Hepatocyte (in vitro differentiated cells): Measurements from ENCODE around the gene EFNB3. TPM values are rescaled to one million over a fixed set of nuclear protein-coding genes. Genes with fewer than 3 reads are reported as not detected.
A peak's percentile ranks its signal among the peaks of the same experiment; 100 is the strongest.

Experiments
- DNase-seq: peaks from one replicate; pipeline ENCODE4 v3.0.0-alpha.2; 2016; ENCODE audit warnings: low spot score
- H2AFZ ChIP-seq: fragments of 200-600 bp; sonication (generic); 2 replicates; pipeline ENCODE4 v1.6.0; 2016; ENCODE audit warnings: antibody characterized with exemption, mild to moderate bottlenecking
- H3K27ac ChIP-seq: fragments of 200-600 bp; sonication (generic); 2 replicates; pipeline ENCODE4 v1.5.1; 2016; ENCODE audit warnings: mild to moderate bottlenecking
- H3K27me3 ChIP-seq: fragments of 200-600 bp; sonication (generic); 2 replicates; pipeline ENCODE4 v1.6.1; 2016
- H3K36me3 ChIP-seq: fragments of 200-600 bp; sonication (generic); replicated peaks from 2 replicates; pipeline ENCODE4 v1.5.1; 2016; ENCODE audit warnings: low read depth; ENCODE audit not compliant: insufficient read depth
- H3K4me1 ChIP-seq: fragments of 200-600 bp; sonication (generic); 2 replicates; pipeline ENCODE4 v1.5.1; 2016; ENCODE audit warnings: mild to moderate bottlenecking, moderate library complexity; ENCODE audit not compliant: insufficient read depth
- H3K4me2 ChIP-seq: fragments of 200-600 bp; sonication (generic); 2 replicates; pipeline ENCODE4 v1.6.0; 2016
- H3K4me3 ChIP-seq: fragments of 200-600 bp; sonication (generic); 2 replicates; pipeline ENCODE4 v1.5.1; 2016; ENCODE audit warnings: mild to moderate bottlenecking
- H3K79me2 ChIP-seq: fragments of 200-600 bp; sonication (generic); 2 replicates; pipeline ENCODE4 v1.6.0; 2017; ENCODE audit warnings: mild to moderate bottlenecking
- H3K9me2 ChIP-seq: fragments of 200-600 bp; sonication (generic); replicated peaks from 2 replicates; pipeline ENCODE4 v1.6.0; 2017; ENCODE audit warnings: mild to moderate bottlenecking; ENCODE audit not compliant: insufficient read depth
- H3K9me3 ChIP-seq: fragments of 200-600 bp; sonication (generic); 2 replicates; pipeline ENCODE4 v1.5.1; 2016; ENCODE audit warnings: low read depth, mild to moderate bottlenecking
- H4K20me1 ChIP-seq: fragments of 200-600 bp; sonication (generic); 2 replicates; pipeline ENCODE4 v1.6.0; 2016; ENCODE audit warnings: mild to moderate bottlenecking; ENCODE audit not compliant: insufficient read depth, poor library complexity, severe bottlenecking
- EZH2 ChIP-seq: fragments of 200-600 bp; sonication (generic); IDR thresholded peaks from 2 replicates; pipeline ENCODE4 v1.6.1; 2016; ENCODE audit warnings: antibody characterized with exemption, mild to moderate bottlenecking, borderline replicate concordance
- EZH2phosphoT487 ChIP-seq: fragments of 200-600 bp; sonication (generic); IDR thresholded peaks from one replicate; pipeline ENCODE4 v1.6.1; 2018; ENCODE audit warnings: antibody characterized with exemption, mild to moderate bottlenecking, low read depth, moderate library complexity; ENCODE audit not compliant: unreplicated experiment, severe bottlenecking
- WGBS: methylation state at CpG from one replicate; pipeline ENCODE4 v1.1.6; 2016; ENCODE audit warnings: low lambda C conversion rate; ENCODE audit errors: missing lambda C conversion rate; 5-methylcytosine and 5-hydroxymethylcytosine counted together
- polyA plus RNA-seq: library from polyadenylated mRNA; unstranded; fragments of >200 nt; fragmentation: Nextera tagmentation; extraction: Ambion mirVana; gene quantifications from 2 replicates; pipeline ENCODE4 v1.2.1, GENCODE V29; 2016
- total RNA-seq: library from RNA; depleted of rRNA; stranded (reverse); fragments of >200 nt; gene quantifications from 2 replicates; pipeline ENCODE4 v1.2.3, GENCODE V29; 2014
- TF ChIP-seq, protein P1 (sequence below): fragments of 200-600 bp; sonication (generic); IDR thresholded peaks from 2 replicates; pipeline ENCODE4 v1.5.1; 2016; ENCODE audit warnings: antibody characterized with exemption, mild to moderate bottlenecking; ENCODE audit not compliant: poor library complexity

The EFNB3 gene
- total and polyA plus RNA-seq, 2 experiments from 2014 or later: 8.6 to 10.6 TPM

DNA sequence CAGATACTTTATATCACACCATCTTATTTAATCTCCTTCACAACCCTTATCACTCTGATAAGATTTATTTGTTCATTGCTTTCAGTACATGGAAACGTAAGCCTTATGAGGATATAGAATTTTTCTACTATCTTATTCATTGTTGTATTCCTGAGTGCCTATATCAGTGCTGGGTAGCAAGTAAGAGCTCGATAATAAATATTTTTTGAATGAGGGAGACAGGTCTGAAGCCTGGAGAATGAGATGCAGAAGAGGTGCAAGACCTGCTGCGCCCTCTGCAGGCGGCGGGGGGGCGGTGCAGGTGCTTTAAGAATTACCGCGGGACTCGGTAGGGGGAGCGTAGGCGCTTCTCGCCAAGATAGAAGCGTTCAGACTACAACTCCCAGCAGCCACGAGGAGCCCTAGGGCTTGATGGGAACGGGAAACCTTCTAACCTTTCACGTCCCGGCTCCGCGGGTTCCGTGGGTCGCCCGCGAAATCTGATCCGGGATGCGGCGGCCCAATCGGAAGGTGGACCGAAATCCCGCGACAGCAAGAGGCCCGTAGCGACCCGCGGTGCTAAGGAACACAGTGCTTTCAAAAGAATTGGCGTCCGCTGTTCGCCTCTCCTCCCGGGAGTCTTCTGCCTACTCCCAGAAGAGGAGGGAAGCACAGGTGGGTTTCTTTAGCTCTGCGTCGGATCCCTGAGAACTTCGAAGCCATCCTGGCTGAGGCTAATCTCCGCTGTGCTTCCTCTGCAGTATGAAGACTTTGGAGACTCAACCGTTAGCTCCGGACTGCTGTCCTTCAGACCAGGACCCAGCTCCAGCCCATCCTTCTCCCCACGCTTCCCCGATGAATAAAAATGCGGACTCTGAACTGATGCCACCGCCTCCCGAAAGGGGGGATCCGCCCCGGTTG is 16.8 kb upstream of the EFNB3 start, which contains the start of gene WRAP53:
TSS of gene WRAP53 (plus strand) at position 570 of the 900 bp plus-strand sequence. CDS start at position 742, 172 bp downstream.
- H4K20me1 ChIP-seq: no peaks in the 10 kb centered on the region
- peak within 1 kb of the TSS; percentile 55 for H2AFZ ChIP-seq
- H3K9me2 ChIP-seq: no peaks in the 10 kb centered on the region
- under 1% methylated on average over 51 of the region's 51 CpGs for WGBS
- no peaks in the 10 kb centered on the region for H3K27me3 ChIP-seq
- H3K4me1 ChIP-seq: peaks cover 23% of the 10 kb centered on the region
- H3K79me2 ChIP-seq: peaks cover 45% of the 10 kb centered on the region
- H3K4me2 ChIP-seq: peak within 1 kb of the TSS; percentile 86
- H3K4me3 ChIP-seq: peak within 1 kb of the TSS; percentile 79
- TF ChIP-seq, protein P1, sequence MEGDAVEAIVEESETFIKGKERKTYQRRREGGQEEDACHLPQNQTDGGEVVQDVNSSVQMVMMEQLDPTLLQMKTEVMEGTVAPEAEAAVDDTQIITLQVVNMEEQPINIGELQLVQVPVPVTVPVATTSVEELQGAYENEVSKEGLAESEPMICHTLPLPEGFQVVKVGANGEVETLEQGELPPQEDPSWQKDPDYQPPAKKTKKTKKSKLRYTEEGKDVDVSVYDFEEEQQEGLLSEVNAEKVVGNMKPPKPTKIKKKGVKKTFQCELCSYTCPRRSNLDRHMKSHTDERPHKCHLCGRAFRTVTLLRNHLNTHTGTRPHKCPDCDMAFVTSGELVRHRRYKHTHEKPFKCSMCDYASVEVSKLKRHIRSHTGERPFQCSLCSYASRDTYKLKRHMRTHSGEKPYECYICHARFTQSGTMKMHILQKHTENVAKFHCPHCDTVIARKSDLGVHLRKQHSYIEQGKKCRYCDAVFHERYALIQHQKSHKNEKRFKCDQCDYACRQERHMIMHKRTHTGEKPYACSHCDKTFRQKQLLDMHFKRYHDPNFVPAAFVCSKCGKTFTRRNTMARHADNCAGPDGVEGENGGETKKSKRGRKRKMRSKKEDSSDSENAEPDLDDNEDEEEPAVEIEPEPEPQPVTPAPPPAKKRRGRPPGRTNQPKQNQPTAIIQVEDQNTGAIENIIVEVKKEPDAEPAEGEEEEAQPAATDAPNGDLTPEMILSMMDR: peak; percentile 100
- TF ChIP-seq EZH2phosphoT487: no peak
- no peak for TF ChIP-seq EZH2
- no peaks in the 10 kb centered on the region for H3K9me3 ChIP-seq
- peak within 1 kb of the TSS; percentile 99 for H3K27ac ChIP-seq
- no peaks in the 10 kb centered on the region for H3K36me3 ChIP-seq
- DNase-seq: peak; percentile 98

DNA sequence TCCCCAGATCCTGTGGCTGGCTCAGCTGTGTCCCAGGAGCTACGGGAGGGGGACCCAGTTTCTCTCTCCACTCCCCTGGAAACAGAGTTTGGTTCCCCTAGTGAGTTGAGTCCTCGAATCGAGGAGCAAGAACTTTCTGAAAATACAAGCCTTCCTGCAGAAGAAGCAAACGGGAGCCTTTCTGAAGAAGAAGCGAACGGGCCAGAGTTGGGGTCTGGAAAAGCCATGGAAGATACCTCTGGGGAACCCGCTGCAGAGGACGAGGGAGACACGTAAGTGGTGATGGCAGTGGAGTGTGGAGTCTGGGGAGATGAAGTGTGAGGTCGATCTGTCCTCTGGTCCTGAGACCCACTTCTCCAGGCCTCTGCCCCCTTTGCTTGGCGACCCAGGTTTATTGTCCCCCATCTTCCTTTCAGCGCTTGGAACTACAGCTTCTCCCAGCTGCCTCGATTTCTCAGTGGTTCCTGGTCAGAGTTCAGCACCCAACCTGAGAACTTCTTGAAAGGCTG is 16.1 kb upstream of the EFNB3 start:
- DNase-seq: no peak
- Histone ChIP-seq H4K20me1 (no peaks in the 10 kb centered on the region), H3K27ac (no peak overlapping the region), H3K79me2 (peaks cover 38% of the 10 kb centered on the region), H3K4me2 (peak overlapping the region; percentile 86), H3K9me3 (no peaks in the 10 kb centered on the region), H2AFZ (peak overlapping the region; percentile 35), H3K4me1 (peaks cover 23% of the 10 kb centered on the region), H3K9me2 (no peaks in the 10 kb centered on the region), H3K36me3 (no peaks in the 10 kb centered on the region), H3K4me3 (peak overlapping the region; percentile 39), H3K27me3 (no peaks in the 10 kb centered on the region)
- WGBS: 19% methylated on average over 13 of the region's 13 CpGs
- TF ChIP-seq EZH2phosphoT487 (no peak), EZH2 (no peak)
- TF ChIP-seq, protein P1: no peak

DNA sequence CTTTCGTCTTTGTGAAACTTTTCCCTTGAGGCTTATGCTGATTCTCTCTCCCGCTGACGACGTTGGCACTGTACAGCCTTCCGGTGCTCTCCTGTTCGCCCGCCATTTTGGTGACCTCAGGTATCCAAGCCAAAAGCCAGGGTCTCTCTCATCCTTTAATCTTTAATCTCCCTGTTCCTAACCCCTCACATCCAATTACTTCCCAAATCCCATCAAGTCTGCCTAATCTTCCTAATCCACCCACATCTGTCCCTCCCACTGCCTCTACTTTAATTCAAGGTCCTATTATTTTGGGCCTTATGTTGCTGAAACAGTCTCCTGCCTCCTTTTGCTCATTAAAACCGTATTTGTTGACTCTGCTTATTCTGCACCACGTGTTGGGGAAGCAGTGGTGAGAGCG is 9.4 kb upstream of the EFNB3 start:
- Histone ChIP-seq H3K27me3 (no peaks in the 10 kb centered on the region), H3K4me1 (no peaks in the 10 kb centered on the region), H3K4me2 (no peak overlapping the region), H4K20me1 (no peaks in the 10 kb centered on the region), H3K9me2 (no peaks in the 10 kb centered on the region), H3K79me2 (no peaks in the 10 kb centered on the region), H2AFZ (no peak overlapping the region), H3K4me3 (no peak overlapping the region), H3K27ac (no peak overlapping the region), H3K36me3 (no peaks in the 10 kb centered on the region), H3K9me3 (no peaks in the 10 kb centered on the region)
- 97% methylated on average over 10 of the region's 10 CpGs for WGBS
- no peak for TF ChIP-seq EZH2phosphoT487
- TF ChIP-seq, protein P1: no peak
- TF ChIP-seq EZH2: no peak
- no peak for DNase-seq
